HepG2 (cell line): ENCODE results near the gene FOSL2. TPM values are rescaled to one million over a fixed set of nuclear protein-coding genes. Genes with fewer than 3 reads are reported as not detected.

Experiments
- AGO2 ChIP-seq: fragments of 200-400 bp; formaldehyde crosslinking; optimal IDR thresholded peaks from 2 replicates; pipeline ENCODE3; 2017; ENCODE audit warnings: mild to moderate bottlenecking, low read depth, low read length, moderate library complexity
- ATAD3A ChIP-seq: sonication (generic); formaldehyde crosslinking; IDR thresholded peaks from 2 replicates; pipeline ENCODE4 v1.4.0; 2020; ENCODE audit warnings: missing genetic modification reagents
- BRCA1 ChIP-seq: sonication (generic); formaldehyde crosslinking; IDR thresholded peaks from 2 replicates; pipeline ENCODE4 v1.4.0; 2020; ENCODE audit warnings: missing genetic modification reagents
- EP300 ChIP-seq, 3 experiments: sonication (generic) in 1 of 3; formaldehyde crosslinking in 1 of 3; IDR thresholded peaks; 2 replicates each; pipeline versions ENCODE4 v1.5.1 to v1.6.1; 2011 to 2020; ENCODE audit warnings: low read depth in 2 of 3, low read length in 2 of 3, borderline replicate concordance in 1 of 3, improper control_type of control experiment in 1 of 3, mild to moderate bottlenecking in 1 of 3, missing genetic modification reagents in 1 of 3, moderate library complexity in 1 of 3
- ESRRA ChIP-seq: sonication (generic); formaldehyde crosslinking; IDR thresholded peaks from 2 replicates; pipeline ENCODE4 v1.5.1; 2020; ENCODE audit warnings: mild to moderate bottlenecking, low read depth, missing genetic modification reagents
- HDAC6 ChIP-seq: fragments of 200-600 bp; sonication (generic); IDR thresholded peaks from 2 replicates; pipeline ENCODE4 v1.7.0; 2017; ENCODE audit warnings: mild to moderate bottlenecking, antibody characterized with exemption, low read length, low read depth
- HES4 ChIP-seq: sonication (generic); formaldehyde crosslinking; IDR thresholded peaks from 2 replicates; pipeline ENCODE4 v1.9.0; 2021; ENCODE audit warnings: mild to moderate bottlenecking, missing genetic modification reagents, borderline replicate concordance
- HIC2 ChIP-seq: sonication (generic); formaldehyde crosslinking; IDR thresholded peaks from 2 replicates; pipeline ENCODE4 v1.9.0; 2022; ENCODE audit warnings: low read depth, missing genetic modification reagents
- HOXD1 ChIP-seq: sonication (generic); formaldehyde crosslinking; IDR thresholded peaks from 2 replicates; pipeline ENCODE4 v1.5.0; 2020; ENCODE audit warnings: missing genetic modification reagents
- ISL2 ChIP-seq: sonication (generic); formaldehyde crosslinking; IDR thresholded peaks from 2 replicates; pipeline ENCODE4 v1.5.0; 2020; ENCODE audit warnings: missing genetic modification reagents
- KLF16 ChIP-seq, 2 experiments: sonication (generic) in 1 of 2; formaldehyde crosslinking in 1 of 2; IDR thresholded peaks; 2 replicates each; pipeline versions ENCODE4 v1.6.1 to v1.8.0; 2016 to 2023; ENCODE audit warnings: missing genetic modification reagents in 2 of 2, missing compliant biosample characterization in 1 of 2
- MAZ ChIP-seq, 2 experiments: sonication (generic) in 1 of 2; formaldehyde crosslinking in 1 of 2; IDR thresholded peaks; 2 replicates each; pipeline versions ENCODE4 v1.5.0 to v1.6.1; 2012 to 2020; ENCODE audit warnings: low read depth in 2 of 2, mild to moderate bottlenecking in 2 of 2, borderline replicate concordance in 1 of 2, improper control_type of control experiment in 1 of 2, low read length in 1 of 2, missing genetic modification reagents in 1 of 2, moderate library complexity in 1 of 2
- NAIF1 ChIP-seq: sonication (generic); formaldehyde crosslinking; IDR thresholded peaks from 2 replicates; pipeline ENCODE4 v1.5.0; 2020; ENCODE audit warnings: mild to moderate bottlenecking, missing genetic modification reagents, borderline replicate concordance
- ONECUT2 ChIP-seq: sonication (generic); formaldehyde crosslinking; IDR thresholded peaks from 2 replicates; pipeline ENCODE4 v1.4.0; 2020; ENCODE audit warnings: missing genetic modification reagents
- PREB ChIP-seq: sonication (generic); formaldehyde crosslinking; IDR thresholded peaks from 2 replicates; pipeline ENCODE4 v1.4.0; 2020; ENCODE audit warnings: missing genetic modification reagents
- PRMT3 ChIP-seq: sonication (generic); formaldehyde crosslinking; IDR thresholded peaks from 2 replicates; pipeline ENCODE4 v1.8.1; 2022; ENCODE audit warnings: low read depth, mild to moderate bottlenecking, moderate library complexity, missing genetic modification reagents, borderline replicate concordance
- RFX3 ChIP-seq: IDR thresholded peaks from 2 replicates; pipeline ENCODE4 v1.6.1; 2016; ENCODE audit warnings: missing biosample characterization, missing genetic modification reagents
- SETDB1 ChIP-seq: sonication (generic); formaldehyde crosslinking; IDR thresholded peaks from 2 replicates; pipeline ENCODE4 v1.5.1; 2020; ENCODE audit warnings: missing genetic modification reagents, mild to moderate bottlenecking, borderline replicate concordance
- SP4 ChIP-seq: sonication (generic); formaldehyde crosslinking; IDR thresholded peaks from 2 replicates; pipeline ENCODE4 v1.8.1; 2023; ENCODE audit warnings: mild to moderate bottlenecking, missing genetic modification reagents
- SP5 ChIP-seq: IDR thresholded peaks from 2 replicates; pipeline ENCODE4 v1.6.1; 2016; ENCODE audit warnings: low read depth, borderline replicate concordance
- UBTF ChIP-seq: sonication (generic); formaldehyde crosslinking; IDR thresholded peaks from 2 replicates; pipeline ENCODE4 v1.4.0; 2020; ENCODE audit warnings: mild to moderate bottlenecking, missing genetic modification reagents
- ZC3H13 ChIP-seq: sonication (generic); formaldehyde crosslinking; IDR thresholded peaks from 2 replicates; pipeline ENCODE4 v1.8.1; 2023; ENCODE audit warnings: mild to moderate bottlenecking, missing genetic modification reagents, moderate library complexity
- ZNF563 ChIP-seq: sonication (generic); formaldehyde crosslinking; IDR thresholded peaks from 2 replicates; pipeline ENCODE4 v1.8.0; 2022; ENCODE audit warnings: mild to moderate bottlenecking, moderate library complexity, missing genetic modification reagents
- polyA plus RNA-seq, 8 experiments: library from polyadenylated mRNA; depleted of rRNA in 3 of 8; stranded (reverse) in 7 of 8; unstranded in 1 of 8; fragments of >200 nt; fragmentation: Illumina TruSeq in 4 of 8; extraction: Trizol in 4 of 8; gene quantifications; 2 replicates each; pipeline versions ENCODE4 v1.2.1 to v1.2.3, GENCODE V29; 2011 to 2016; ENCODE audit warnings: low read depth in 4 of 8, missing spikeins in 1 of 8, mixed read lengths in 1 of 8; ENCODE audit not compliant: insufficient read depth in 1 of 8
- total RNA-seq, 5 experiments: library from RNA; depleted of rRNA; stranded (reverse); fragments of >200 nt; fragmentation: Illumina TruSeq; extraction: Trizol; gene quantifications; 2 replicates each; pipeline ENCODE4 v1.2.3, GENCODE V29; 2016; ENCODE audit warnings: low read depth in 1 of 5

Gene FOSL2
- total and polyA plus RNA-seq, 2 of the 13 experiments (the other 11 are each of a cell fraction or from before 2014, with no cell fraction given), result 3.4 to 18.1 TPM

- TF ChIP-seq ONECUT2, result peak; percentile 15; the same call in 1 of the 2 replicates
- TF ChIP-seq SP5 (CRISPR knock-in tag), result peak; percentile 91
- TF ChIP-seq HDAC6, result peak; percentile 84; the same call in 1 of the 2 replicates
- no peak for TF ChIP-seq SETDB1 (CRISPR knock-in tag)
- peak; percentile 37; the same call in 1 of the 2 replicates for TF ChIP-seq RFX3
- peak; percentile 88; the same call in 1 of the 2 replicates for TF ChIP-seq NAIF1 (CRISPR knock-in tag)
- TF ChIP-seq SP4, result peak; percentile 82
- no peak for TF ChIP-seq PREB (CRISPR knock-in tag)
- peak; percentile 46; the same call in 1 of the 2 replicates for TF ChIP-seq HIC2 (CRISPR knock-in tag)
- peak; percentile 99 for TF ChIP-seq UBTF
- peak; percentile 82; the same call in 1 of the 2 replicates for TF ChIP-seq PRMT3 (CRISPR knock-in tag)
- peak; percentile 91 for TF ChIP-seq ZC3H13 (CRISPR knock-in tag)
- TF ChIP-seq ISL2, result peak; percentile 81
- peak; percentile 46 to 55; a peak in 2 of 4 replicates for TF ChIP-seq EP300 (IDR thresholded peaks at IDR 0.05; ENCODE audit: low read depth in 2 of 2, low read length in 2 of 2)
- peak; percentile 68; the same call in 1 of the 2 replicates for TF ChIP-seq EP300 (CRISPR knock-in tag; IDR thresholded peaks at IDR 0.05; ENCODE audit: borderline replicate concordance)
- TF ChIP-seq AGO2, result peak; percentile 47
- TF ChIP-seq ATAD3A, result no peak
- peak; percentile 82; the same call in 1 of the 2 replicates for TF ChIP-seq BRCA1 (CRISPR knock-in tag)
- TF ChIP-seq HOXD1 (CRISPR knock-in tag), result 0 out of 2 replicates have a peak, but pooled peaks have one; percentile 50
- TF ChIP-seq ZNF563 (CRISPR knock-in tag), result peak; percentile 79
- TF ChIP-seq ESRRA (CRISPR knock-in tag), result peak; percentile 80; the same call in 1 of the 2 replicates
- peak in 1 of 2 experiments; percentile 98; a peak in 2 of 4 replicates for TF ChIP-seq KLF16 (CRISPR knock-in tag; IDR thresholded peaks at IDR 0.05)
- peak; percentile 98 for TF ChIP-seq MAZ (IDR thresholded peaks at IDR 0.05; ENCODE audit: borderline replicate concordance, low read depth, low read length)
- TF ChIP-seq MAZ (CRISPR knock-in tag; IDR thresholded peaks at IDR 0.05; ENCODE audit: low read depth), result peak; percentile 99
- TF ChIP-seq HES4, result peak; percentile 84; the same call in 1 of the 2 replicates
Measured at GRCh38 chr2:28392297-28393113, at the start of gene FOSL2 (continued).
